Activated naive CD8-positive, alpha-beta T cell treated with anti-CD3 and anti-CD28 coated beads, Interleukin-2, amount 10 ng/mL, durations not matched to agents 7 days and 5 days (primary cell): ENCODE data around the gene PARD3B. TPM values are rescaled to one million over a fixed set of nuclear protein-coding genes. Genes with fewer than 3 reads are reported as not detected.

Experiments
- ATAC-seq: fragments of 150-1000 bp; cut with Tn5 transposase; one replicate; pipeline ENCODE4 v1.10.0; 2021; ENCODE audit warnings: low read depth, moderate library complexity
- POLR2A ChIA-PET: fragments of 350-600 bp; sonication (Branson Sonifier 250); formaldehyde crosslinking; loops from one replicate; lab custom pipeline; 2021; ENCODE audit warnings: antibody characterized with exemption; lab: Charles Lee
- DNase-seq: peaks from one replicate; pipeline ENCODE4 v3.0.0; 2021
- H3K27ac Mint-ChIP-seq: one replicate; pipeline ENCODE4 v1.8.0; 2022; ENCODE audit warnings: mild to moderate bottlenecking, mixed read lengths
- H3K27me3 Mint-ChIP-seq: one replicate; pipeline ENCODE4 v1.8.0; 2022; ENCODE audit warnings: mild to moderate bottlenecking, moderate library complexity, mixed read lengths
- H3K36me3 Mint-ChIP-seq: one replicate; pipeline ENCODE4 v1.8.0; 2021; ENCODE audit warnings: mild to moderate bottlenecking, mixed read lengths
- H3K4me1 Mint-ChIP-seq: one replicate; pipeline ENCODE4 v1.8.0; 2021; ENCODE audit warnings: mixed read lengths
- H3K4me3 Mint-ChIP-seq: one replicate; pipeline ENCODE4 v1.8.0; 2022; ENCODE audit warnings: mild to moderate bottlenecking, moderate library complexity, mixed read lengths
- H3K9me3 Mint-ChIP-seq: one replicate; pipeline ENCODE4 v1.8.0; 2021; ENCODE audit warnings: mixed read lengths
- total RNA-seq, 2 experiments: library from RNA; stranded (reverse); gene quantifications; one replicate each; pipeline ENCODE4 v1.2.3, GENCODE V29; 2021

The PARD3B gene
- total RNA-seq, 2 experiments from 2014 or later = 0.55 to 1.0 TPM

DNA sequence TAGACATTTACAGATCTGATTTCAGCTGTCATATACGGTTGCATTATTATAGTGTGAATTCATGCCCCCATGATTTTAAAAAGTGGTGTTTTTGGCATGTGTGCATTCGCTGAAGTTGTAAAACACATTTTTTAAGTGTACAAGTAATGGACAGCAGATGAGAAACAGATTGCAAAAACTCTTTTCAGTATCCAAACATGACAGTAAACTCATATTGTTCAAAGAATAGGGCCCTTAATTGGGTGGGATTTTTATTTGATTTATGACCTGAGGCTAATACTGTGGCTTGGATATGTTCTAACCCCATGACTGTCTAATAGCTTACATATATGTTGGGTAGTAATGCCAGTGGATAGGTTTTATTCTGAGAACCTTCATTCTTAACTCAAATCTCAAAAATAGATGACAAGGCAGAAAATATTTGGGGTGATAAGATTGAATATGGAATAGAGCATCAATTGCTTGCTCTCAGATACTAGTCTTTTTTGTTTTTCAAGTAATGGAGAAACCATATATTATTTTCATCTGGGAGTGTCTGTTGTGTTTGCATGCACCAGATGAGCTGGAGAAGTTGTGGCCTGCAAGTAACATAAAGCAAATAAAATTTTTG lies 118.6 kb downstream of the PARD3B start:
- DNase-seq (no peak), ATAC-seq (no peak)
- POLR2A ChIA-PET = no interaction called here
- Mint-ChIP-seq H3K27ac (no peak overlapping the region), H3K9me3 (no peaks in the 10 kb centered on the region), H3K4me3 (no peak overlapping the region), H3K27me3 (no peaks in the 10 kb centered on the region), H3K4me1 (no peaks in the 10 kb centered on the region), H3K36me3 (no peaks in the 10 kb centered on the region)

GRCh38 chr2:204664708-204665121 lies 119.4 kb downstream of the PARD3B start:
- Mint-ChIP-seq H3K4me3 (no peak overlapping the region), H3K27ac (no peak overlapping the region), H3K27me3 (no peaks in the 10 kb centered on the region), H3K9me3 (no peaks in the 10 kb centered on the region), H3K36me3 (no peaks in the 10 kb centered on the region), H3K4me1 (no peaks in the 10 kb centered on the region)
- DNase-seq = no peak
- no peak for ATAC-seq
- POLR2A ChIA-PET = no interaction called here

DNA sequence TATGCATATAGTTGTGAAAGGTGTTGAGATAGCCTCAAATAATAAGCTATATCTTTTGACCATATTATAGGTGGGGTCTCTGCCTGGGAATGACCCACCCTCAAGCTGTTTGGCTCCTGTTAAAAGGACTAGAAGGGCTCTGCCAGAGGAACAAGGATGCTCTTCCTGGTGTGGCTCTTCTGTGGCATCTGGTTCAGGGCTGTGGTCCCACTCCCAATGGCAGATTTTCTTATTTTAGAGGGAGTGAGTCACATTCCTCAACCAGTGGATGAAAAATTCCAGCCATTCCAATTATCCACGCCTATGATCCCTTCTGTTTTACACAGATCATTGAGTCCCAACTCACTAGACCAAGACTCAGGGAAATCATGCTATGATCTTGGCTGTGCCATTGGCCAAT lies 119.9 kb downstream of the PARD3B start:
- Mint-ChIP-seq H3K27me3 (no peaks in the 10 kb centered on the region), H3K4me3 (no peak overlapping the region), H3K4me1 (no peaks in the 10 kb centered on the region), H3K9me3 (no peaks in the 10 kb centered on the region), H3K36me3 (no peaks in the 10 kb centered on the region), H3K27ac (no peak overlapping the region)
- no peak for ATAC-seq
- POLR2A ChIA-PET = no interaction called here
- no peak for DNase-seq

GRCh38 chr2:204665771-204666170 lies 120.5 kb downstream of the PARD3B start:
- Mint-ChIP-seq H3K9me3 (no peaks in the 10 kb centered on the region), H3K27ac (no peak overlapping the region), H3K4me3 (no peak overlapping the region), H3K36me3 (no peaks in the 10 kb centered on the region), H3K27me3 (no peaks in the 10 kb centered on the region), H3K4me1 (no peaks in the 10 kb centered on the region)
- POLR2A ChIA-PET = no interaction called here
- ATAC-seq (no peak), DNase-seq (no peak)

DNA sequence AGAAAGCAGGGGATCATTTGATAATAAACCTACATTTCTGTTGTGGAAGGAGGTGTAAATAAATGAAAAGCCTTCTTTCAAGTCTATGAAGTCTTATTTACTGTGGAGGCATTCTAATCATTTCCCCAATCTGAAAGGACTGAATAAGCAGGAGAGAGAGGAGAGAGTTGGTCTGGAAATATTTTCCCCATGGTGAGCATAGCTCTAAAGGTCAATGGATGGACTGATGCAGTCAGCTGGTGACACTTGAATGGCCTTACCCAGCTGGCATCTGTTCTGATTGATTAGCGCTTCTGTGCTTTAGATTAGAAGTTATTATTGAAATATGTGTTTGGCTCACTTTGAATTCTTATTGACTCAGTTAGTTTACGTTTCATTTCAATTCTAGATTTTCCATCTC lies 122.7 kb downstream of the PARD3B start:
- Mint-ChIP-seq H3K36me3 (no peaks in the 10 kb centered on the region), H3K4me3 (no peak overlapping the region), H3K4me1 (no peaks in the 10 kb centered on the region), H3K27ac (no peak overlapping the region), H3K9me3 (no peaks in the 10 kb centered on the region), H3K27me3 (peaks cover 4% of the 10 kb centered on the region)
- no peak for DNase-seq
- no peak for ATAC-seq
- POLR2A ChIA-PET = no interaction called here

- no peak overlapping the region for H3K4me3 Mint-ChIP-seq
- ATAC-seq (no peak), DNase-seq (no peak)
- POLR2A ChIA-PET = no interaction called here
- no peaks in the 10 kb centered on the region for H3K4me1 Mint-ChIP-seq
- H3K27ac Mint-ChIP-seq = no peak overlapping the region
- no peaks in the 10 kb centered on the region for H3K36me3 Mint-ChIP-seq
- peaks cover 4% of the 10 kb centered on the region for H3K27me3 Mint-ChIP-seq
- H3K9me3 Mint-ChIP-seq = no peaks in the 10 kb centered on the region
Measured at GRCh38 chr2:204669382-204669781, 124.1 kb downstream of the PARD3B start.

DNA sequence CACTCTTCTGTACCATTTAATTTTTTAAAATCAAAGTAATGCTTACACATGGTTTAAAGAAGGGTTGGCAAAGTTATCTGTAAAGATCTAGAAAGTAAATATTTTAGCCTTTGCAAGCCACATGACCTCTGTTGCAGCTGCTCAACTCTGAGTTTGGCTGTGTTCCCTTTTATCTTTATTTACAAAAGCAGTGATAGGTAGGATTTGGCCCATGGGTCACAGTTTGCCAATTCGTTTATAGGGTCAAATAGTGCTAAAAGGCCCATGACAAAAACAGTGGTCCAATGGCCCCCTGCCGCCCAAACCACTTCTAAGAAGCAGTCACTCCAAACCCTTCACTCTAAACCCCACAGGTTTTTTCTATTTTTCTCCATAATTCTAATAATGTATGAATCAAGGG lies 124.8 kb downstream of the PARD3B start:
- Mint-ChIP-seq H3K27me3 (peaks cover 4% of the 10 kb centered on the region), H3K36me3 (no peaks in the 10 kb centered on the region), H3K9me3 (no peaks in the 10 kb centered on the region), H3K4me1 (no peaks in the 10 kb centered on the region), H3K27ac (no peak overlapping the region), H3K4me3 (no peak overlapping the region)
- ATAC-seq = no peak
- DNase-seq = no peak
- POLR2A ChIA-PET = no interaction called here

DNA sequence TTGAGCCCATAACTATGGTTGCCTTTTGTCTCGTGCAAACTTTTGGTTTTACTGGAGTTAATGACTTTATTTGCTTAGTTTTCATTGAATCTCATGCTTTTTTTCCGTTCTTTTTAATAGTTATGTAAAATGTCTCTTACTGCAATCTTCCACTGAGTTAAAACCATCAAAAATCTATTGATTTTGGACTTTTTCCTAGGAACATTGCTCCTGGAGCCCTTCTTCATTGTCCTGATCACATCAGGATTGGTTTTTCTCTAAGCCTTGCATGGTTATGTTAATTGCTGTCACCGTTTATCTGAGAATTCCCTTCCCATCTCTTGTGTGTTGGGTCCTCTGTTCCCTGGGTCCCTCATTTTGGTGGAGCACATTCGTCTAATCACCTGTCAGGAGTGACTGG lies 125.5 kb downstream of the PARD3B start:
- Mint-ChIP-seq H3K9me3 (no peaks in the 10 kb centered on the region), H3K4me3 (no peak overlapping the region), H3K27me3 (peaks cover 4% of the 10 kb centered on the region), H3K27ac (no peak overlapping the region), H3K36me3 (no peaks in the 10 kb centered on the region), H3K4me1 (no peaks in the 10 kb centered on the region)
- POLR2A ChIA-PET = no interaction called here
- DNase-seq (no peak), ATAC-seq (no peak)

DNA sequence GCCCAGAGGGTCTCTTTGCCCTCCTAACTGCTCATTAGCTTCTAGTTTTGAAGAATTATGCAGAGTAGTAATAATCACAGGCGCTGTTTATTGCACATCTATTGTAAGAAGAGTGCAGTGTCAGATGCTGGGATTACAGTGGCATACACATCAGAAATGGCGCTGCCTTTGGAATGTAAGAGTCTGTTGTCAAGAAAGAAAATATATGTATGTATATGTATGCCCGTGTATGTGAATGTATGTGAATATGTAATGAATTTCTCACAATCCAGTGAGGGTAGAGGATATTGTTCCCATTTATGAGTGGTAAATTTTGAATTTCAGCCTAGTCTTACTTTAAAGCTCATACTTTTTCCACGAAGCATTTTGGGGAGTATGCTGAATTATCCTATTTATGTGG lies 127.5 kb downstream of the PARD3B start:
- POLR2A ChIA-PET = no interaction called here
- Mint-ChIP-seq H3K27ac (no peak overlapping the region), H3K4me1 (no peaks in the 10 kb centered on the region), H3K9me3 (no peaks in the 10 kb centered on the region), H3K4me3 (no peak overlapping the region), H3K36me3 (no peaks in the 10 kb centered on the region), H3K27me3 (peaks cover 4% of the 10 kb centered on the region)
- ATAC-seq (no peak), DNase-seq (no peak)

- H3K36me3 Mint-ChIP-seq = no peaks in the 10 kb centered on the region
- H3K4me1 Mint-ChIP-seq = no peaks in the 10 kb centered on the region
- POLR2A ChIA-PET = no interaction called here
- no peaks in the 10 kb centered on the region for H3K9me3 Mint-ChIP-seq
- H3K27me3 Mint-ChIP-seq = peaks cover 4% of the 10 kb centered on the region
- DNase-seq = no peak
- H3K27ac Mint-ChIP-seq = no peak overlapping the region
- no peak overlapping the region for H3K4me3 Mint-ChIP-seq
- no peak for ATAC-seq
Measured at GRCh38 chr2:204673877-204674276, 128.6 kb downstream of the PARD3B start.

DNA sequence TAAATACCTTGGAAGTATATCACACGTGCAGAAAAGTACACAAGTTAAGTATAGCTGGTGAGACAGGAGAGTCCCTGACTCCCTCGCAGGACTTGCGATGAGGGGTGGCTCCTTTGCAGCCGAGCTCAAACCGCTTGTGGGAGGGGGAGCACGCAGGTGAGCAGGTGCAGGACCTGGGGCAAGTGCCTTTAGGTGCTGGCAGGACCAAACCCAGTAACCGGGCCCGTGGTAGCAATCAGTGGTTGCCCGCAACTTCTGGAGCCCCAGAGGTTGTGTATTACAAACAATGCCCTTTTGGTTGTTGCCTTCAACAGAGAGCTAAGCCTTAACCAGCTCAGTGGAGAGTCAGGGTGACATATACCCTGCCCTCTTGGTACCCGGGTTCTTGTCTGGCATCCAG lies 132.8 kb downstream of the PARD3B start:
- ATAC-seq (no peak), DNase-seq (no peak)
- H3K27ac Mint-ChIP-seq = no peak overlapping the region
- no peaks in the 10 kb centered on the region for H3K36me3 Mint-ChIP-seq
- no peak overlapping the region for H3K4me3 Mint-ChIP-seq
- POLR2A ChIA-PET = no interaction called here
- H3K4me1 Mint-ChIP-seq = no peaks in the 10 kb centered on the region
- H3K27me3 Mint-ChIP-seq = no peaks in the 10 kb centered on the region
- no peaks in the 10 kb centered on the region for H3K9me3 Mint-ChIP-seq

DNA sequence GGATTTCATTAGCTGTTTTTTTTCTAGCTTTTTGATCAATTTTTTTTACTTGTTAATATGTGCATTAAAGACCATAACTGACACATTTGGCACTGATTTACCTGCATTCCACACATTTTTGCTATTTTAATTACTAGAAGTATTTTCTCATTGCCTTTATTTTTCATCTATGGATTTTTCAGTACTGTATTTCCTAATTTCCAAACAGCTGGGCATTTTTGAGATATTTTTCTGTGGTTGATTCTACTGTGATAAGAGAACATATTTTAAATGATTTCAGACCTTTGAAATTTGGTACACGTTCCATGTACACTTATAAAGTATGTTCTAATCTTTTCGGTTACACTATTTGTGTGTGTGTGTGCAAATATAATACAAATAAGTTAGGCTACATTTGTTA lies 135.3 kb downstream of the PARD3B start:
- H3K27ac Mint-ChIP-seq = no peak overlapping the region
- no peak for DNase-seq
- no peaks in the 10 kb centered on the region for H3K36me3 Mint-ChIP-seq
- H3K27me3 Mint-ChIP-seq = no peaks in the 10 kb centered on the region
- POLR2A ChIA-PET = no interaction called here
- H3K4me3 Mint-ChIP-seq = no peak overlapping the region
- no peaks in the 10 kb centered on the region for H3K4me1 Mint-ChIP-seq
- ATAC-seq = no peak
- H3K9me3 Mint-ChIP-seq = no peaks in the 10 kb centered on the region

DNA sequence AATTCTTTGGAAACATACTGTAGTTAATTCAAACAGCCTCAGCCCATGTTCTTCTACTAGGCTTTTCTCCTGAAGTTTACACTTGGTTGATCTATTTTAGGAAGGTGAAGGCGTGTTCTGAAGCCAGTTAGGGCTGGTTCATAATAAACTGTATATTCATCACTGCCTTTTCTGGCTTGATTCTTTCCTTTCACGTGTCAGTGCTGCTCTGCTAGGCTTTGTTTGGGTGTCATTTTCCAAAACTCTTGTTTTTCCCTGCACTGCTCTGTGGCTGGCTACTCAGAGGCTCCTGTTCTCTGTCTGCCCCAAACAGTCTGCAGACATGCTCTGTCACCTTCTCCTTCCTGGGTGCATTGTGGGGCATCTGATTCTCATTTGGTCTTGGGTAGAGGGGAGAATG lies 136.1 kb downstream of the PARD3B start:
- no peak overlapping the region for H3K4me3 Mint-ChIP-seq
- no peak overlapping the region for H3K27ac Mint-ChIP-seq
- DNase-seq = no peak
- H3K4me1 Mint-ChIP-seq = no peaks in the 10 kb centered on the region
- H3K36me3 Mint-ChIP-seq = no peaks in the 10 kb centered on the region
- no peaks in the 10 kb centered on the region for H3K9me3 Mint-ChIP-seq
- no peaks in the 10 kb centered on the region for H3K27me3 Mint-ChIP-seq
- ATAC-seq = no peak
- POLR2A ChIA-PET = no interaction called here

DNA sequence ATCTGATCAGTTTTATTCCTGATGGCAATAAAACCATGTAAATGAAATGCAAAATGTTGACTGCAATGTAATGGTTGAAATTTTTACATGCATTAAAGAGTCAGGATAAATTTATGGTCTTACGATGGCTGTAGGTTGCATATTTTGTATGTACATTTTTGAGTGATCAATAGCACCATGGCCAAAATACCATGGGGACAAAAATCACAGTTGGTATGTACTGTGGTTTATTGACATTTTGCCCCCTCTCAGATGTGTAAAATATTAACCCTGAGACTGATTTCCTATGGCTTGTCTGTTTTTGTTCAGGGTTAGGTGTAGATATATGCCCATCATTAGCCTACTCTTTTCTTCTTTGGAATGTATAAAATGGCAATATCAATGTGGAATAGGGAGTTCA lies 138.1 kb downstream of the PARD3B start:
- DNase-seq (no peak), ATAC-seq (no peak)
- no peaks in the 10 kb centered on the region for H3K27me3 Mint-ChIP-seq
- no peak overlapping the region for H3K27ac Mint-ChIP-seq
- H3K36me3 Mint-ChIP-seq = no peaks in the 10 kb centered on the region
- no peaks in the 10 kb centered on the region for H3K4me1 Mint-ChIP-seq
- no peaks in the 10 kb centered on the region for H3K9me3 Mint-ChIP-seq
- POLR2A ChIA-PET = no interaction called here
- H3K4me3 Mint-ChIP-seq = no peak overlapping the region

GRCh38 chr2:204686406-204686805 lies 141.1 kb downstream of the PARD3B start:
- Mint-ChIP-seq H3K27me3 (no peaks in the 10 kb centered on the region), H3K9me3 (no peaks in the 10 kb centered on the region), H3K4me3 (no peak overlapping the region), H3K27ac (no peak overlapping the region), H3K36me3 (no peaks in the 10 kb centered on the region), H3K4me1 (no peaks in the 10 kb centered on the region)
- DNase-seq (no peak), ATAC-seq (no peak)
- POLR2A ChIA-PET = no interaction called here
